Endothelial cell of umbilical vein (primary cell): ENCODE data around the gene COLEC11. TPM values are rescaled to one million over a fixed set of nuclear protein-coding genes. Genes with fewer than 3 reads are reported as not detected.

Experiments used
- Bru-seq: library from RNA; stranded (reverse); fragments of 400-500 nt; gene quantifications from one replicate; lab custom pipeline; 2021; lab: Mats Ljungman, UMichigan
- BruChase-seq, 2 experiments: library from RNA; stranded (reverse); fragments of 400-500 nt; gene quantifications; one replicate each; lab custom pipeline; 2021; lab: Mats Ljungman, UMichigan
- BruUV-seq: library from RNA; stranded (reverse); fragments of 400-500 nt; replicated peaks from 2 replicates; lab custom pipeline; 2021; lab: Mats Ljungman, UMichigan
- CTCF ChIA-PET: fragments of 300-600, 350-600 bp; sonication (Branson Sonifier 250); formaldehyde crosslinking; loops from one replicate; lab custom pipeline; 2021; ENCODE audit warnings: antibody characterized with exemption, inconsistent platforms; lab: Charles Lee
- POLR2A ChIA-PET: fragments of 300-600, 350-600 bp; sonication (Branson Sonifier 250); formaldehyde crosslinking; loops from one replicate; lab custom pipeline; 2021; ENCODE audit warnings: antibody characterized with exemption, inconsistent platforms; lab: Charles Lee
- DNase-seq: peaks from one replicate; pipeline ENCODE4 v3.0.0-alpha.2; 2011; ENCODE audit warnings: low read depth, low spot score
- FAIRE-seq: peaks from 2 replicates; lab custom pipeline; 2011; peaks lifted over from hg19 to GRCh38; lab: Jason Lieb, UNC
- H2AFZ ChIP-seq: 2 replicates; pipeline ENCODE4 v1.6.0; 2012; ENCODE audit warnings: low read depth, low read length, control low read depth, inconsistent platforms
- H3K27ac ChIP-seq: 2 replicates; pipeline ENCODE4 v1.5.1; 2011; ENCODE audit warnings: low read depth, mild to moderate bottlenecking, control low read depth, low read length, moderate library complexity; ENCODE audit not compliant: insufficient read depth
- H3K27me3 ChIP-seq, 2 experiments: 2 replicates each; pipeline versions ENCODE4 v1.6.0 to v1.6.1; 2011; ENCODE audit warnings: low read length in 2 of 2, mixed read lengths in 1 of 2; ENCODE audit not compliant: control insufficient read depth in 2 of 2, insufficient read depth in 2 of 2
- H3K36me3 ChIP-seq, 2 experiments: 2 replicates in 1 of 2; 3 replicates in 1 of 2; pipeline ENCODE4 v1.5.1; 2011; ENCODE audit warnings: low read length in 2 of 2, mild to moderate bottlenecking in 1 of 2, moderate library complexity in 1 of 2; ENCODE audit not compliant: control insufficient read depth in 2 of 2, insufficient read depth in 2 of 2; ENCODE audit errors: extremely low read depth in 1 of 2
- H3K4me1 ChIP-seq: 3 replicates; pipeline ENCODE4 v1.5.1; 2011; ENCODE audit warnings: mild to moderate bottlenecking, low read length; ENCODE audit not compliant: control insufficient read depth, insufficient read depth; ENCODE audit errors: extremely low read depth
- H3K4me2 ChIP-seq: 2 replicates; pipeline ENCODE4 v1.6.1; 2011; ENCODE audit warnings: low read length, control low read depth, mixed read lengths; ENCODE audit not compliant: insufficient read depth
- H3K4me3 ChIP-seq, 3 experiments: fragments of 200-600 bp in 1 of 3; sonication (generic), shearing (Covaris generic) in 1 of 3; replicated peaks in 1 of 3; 2 replicates each; pipeline ENCODE4 v1.5.1; 2011 to 2016; ENCODE audit warnings: control low read depth in 3 of 3, low read length in 3 of 3, mild to moderate bottlenecking in 2 of 3, inconsistent platforms in 1 of 3, low read depth in 1 of 3, moderate library complexity in 1 of 3; ENCODE audit not compliant: insufficient read depth in 1 of 3
- H3K79me2 ChIP-seq: 2 replicates; pipeline ENCODE4 v1.6.0; 2012; ENCODE audit warnings: low read length, inconsistent platforms; ENCODE audit not compliant: control insufficient read depth, insufficient read depth
- H3K9ac ChIP-seq: replicated peaks from 2 replicates; pipeline ENCODE3; 2011; ENCODE audit warnings: low read length, control low read depth; ENCODE audit not compliant: insufficient read depth; ENCODE audit errors: extremely low read depth
- H3K9me1 ChIP-seq: replicated peaks from 3 replicates; pipeline ENCODE4 v1.6.0; 2011; ENCODE audit warnings: mild to moderate bottlenecking, low read length; ENCODE audit not compliant: control insufficient read depth, insufficient read depth; ENCODE audit errors: extremely low read depth
- H3K9me3 ChIP-seq: replicated peaks from 2 replicates; pipeline ENCODE4 v1.5.1; 2012; ENCODE audit warnings: low read length, inconsistent platforms; ENCODE audit not compliant: control insufficient read depth, insufficient read depth
- H4K20me1 ChIP-seq: replicated peaks from 2 replicates; pipeline ENCODE3; 2011; ENCODE audit warnings: mild to moderate bottlenecking, low read length; ENCODE audit not compliant: control insufficient read depth, insufficient read depth; ENCODE audit errors: extremely low read depth
- JUN ChIP-seq: IDR thresholded peaks from 2 replicates; pipeline ENCODE4 v1.6.1; 2011; ENCODE audit warnings: borderline replicate concordance, low read depth; ENCODE audit not compliant: insufficient read length, insufficient read depth
- POLR2A ChIP-seq: IDR thresholded peaks from 2 replicates; pipeline ENCODE4 v1.6.1; 2012; ENCODE audit warnings: low read depth, mild to moderate bottlenecking, control low read depth, low read length
- dilution Hi-C: fragments of 300-500 bp; cut with MboI; formaldehyde crosslinking; loops from one replicate; pipeline ENCODE4 v1.15.0; 2019; ENCODE audit warnings: low sequenced_read_pairs; ENCODE audit not compliant: extremely low pct_ligation_motif_present
- intact Hi-C: fragments of 100-400 bp; cut with micrococcal nuclease; formaldehyde crosslinking; loops from one replicate; pipeline ENCODE4 v1.10.0; 2022
- long read RNA-seq: library from polyadenylated mRNA; stranded (forward); transcript quantifications from one replicate; pipeline ENCODE4 v2.0.0, GENCODE V29; 2021
- polyA minus RNA-seq, 3 experiments: library from RNA; depleted of rRNA, polyadenylated mRNA; stranded (reverse); fragments of >200 nt; gene quantifications; 1 replicate in 1 of 3; 2 replicates in 2 of 3; pipeline ENCODE4 v1.2.3, GENCODE V29; 2011
- polyA plus RNA-seq, 4 experiments: library from polyadenylated mRNA; depleted of rRNA in 3 of 4; stranded (reverse) in 3 of 4; unstranded in 1 of 4; fragments of >200 nt; gene quantifications; 2 replicates each; pipeline versions ENCODE4 v1.2.1 to v1.2.3, GENCODE V29; 2011 to 2012; ENCODE audit warnings: missing spikeins in 1 of 4
- total RNA-seq: library from RNA; stranded (reverse); gene quantifications from 2 replicates; pipeline ENCODE4 v1.2.3, GENCODE V29; 2021
- TF ChIP-seq, protein P1 (sequence below), 2 donors: IDR thresholded peaks; 1 replicate in 1 of 2; 2 replicates in 1 of 2; pipeline ENCODE4 v1.5.1; 2011; ENCODE audit warnings: low read length in 2 of 2, mild to moderate bottlenecking in 2 of 2, moderate library complexity in 2 of 2, control low read depth in 1 of 2, inconsistent platforms in 1 of 2, low read depth in 1 of 2; ENCODE audit not compliant: insufficient read depth in 1 of 2; ENCODE audit errors: extremely low read depth in 1 of 2

Gene COLEC11
- total RNA-seq (not detected in 2 replicates), polyA plus RNA-seq (0.15 and 0.19 TPM in 2 replicates), polyA minus RNA-seq (not detected in 2 replicates), Bru-seq, nascent RNA (percentile 23 among the genes with signal in this experiment), BruChase-seq, experiment 1, labeled RNA remaining after a 6-hour chase (percentile 26 among the genes with signal in this experiment), BruChase-seq, experiment 2, labeled RNA remaining after a 2-hour chase (percentile 34 among the genes with signal in this experiment)
- polyA plus RNA-seq (2011; cell fraction: cytosol; rRNA removed): 0.15 and 0.17 TPM in 2 replicates
- polyA plus RNA-seq (2011; cell fraction: nucleus; rRNA removed): not detected in 2 replicates
- polyA plus RNA-seq (2012): not detected in 2 replicates
- polyA minus RNA-seq (2011; cell fraction: cytosol; rRNA and poly(A)+ RNA removed): not detected
- polyA minus RNA-seq (2011; cell fraction: nucleus; rRNA and poly(A)+ RNA removed): not detected in 2 replicates
- long read RNA-seq, partial matches to known transcripts: 0 of 1 reads
- long read RNA-seq, other reads (novel, unspliced or antisense): 0 of 1 reads

DNA sequence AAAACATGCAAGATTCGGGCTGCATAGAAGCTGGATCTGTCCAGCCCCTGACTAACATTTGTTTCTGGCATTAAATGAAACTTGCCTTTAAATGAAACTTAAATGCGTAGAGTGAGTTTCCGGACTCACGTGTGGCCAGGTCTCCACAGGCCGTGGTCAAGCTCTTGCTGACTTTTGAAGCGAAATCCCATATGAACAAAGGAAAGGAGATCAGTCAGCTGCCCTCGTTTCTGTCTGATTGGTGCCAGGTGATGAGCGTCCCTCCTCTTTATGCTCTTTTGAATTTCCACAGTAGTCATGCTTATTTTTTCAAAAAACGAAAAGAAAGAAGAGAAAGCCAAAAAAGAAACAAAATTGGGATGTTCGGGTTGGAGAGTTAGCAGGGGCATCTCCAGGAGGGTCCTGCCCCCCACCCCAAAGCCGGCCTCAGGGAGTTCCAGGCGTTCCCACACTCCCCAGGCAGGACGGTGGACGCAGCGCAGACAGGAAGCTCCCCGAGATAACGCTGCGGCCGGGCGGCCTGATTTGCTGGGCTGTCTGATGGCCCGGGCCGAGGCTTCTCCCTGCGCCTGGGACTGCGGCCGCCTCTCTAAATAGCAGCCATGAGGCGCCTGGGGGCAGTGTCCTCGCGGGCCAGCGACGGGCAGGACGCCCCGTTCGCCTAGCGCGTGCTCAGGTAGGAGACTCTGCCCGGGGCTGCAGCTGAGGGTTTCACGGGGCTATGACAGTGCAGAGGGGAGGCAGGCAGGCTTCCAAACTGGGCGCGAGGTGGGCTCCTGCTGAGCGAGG, at the start of gene COLEC11:
Gene COLEC11 (plus strand): TSS at position 620 of the 789 bp plus-strand sequence. CDS start 9,229 bp downstream, outside the sequence.
- Histone ChIP-seq H3K4me2 (peak within 1 kb of the TSS; percentile 23), H3K9ac (no peak within 1 kb of the TSS), H3K36me3 (no peaks in the 10 kb centered on the region), H3K9me3 (no peaks in the 10 kb centered on the region), H4K20me1 (no peaks in the 10 kb centered on the region), H3K79me2 (no peaks in the 10 kb centered on the region), H3K4me3 (no peak within 1 kb of the TSS), H3K27ac (no peak within 1 kb of the TSS), H3K27me3 (no peaks in the 10 kb centered on the region), H3K4me1 (peaks cover 4% of the 10 kb centered on the region), H2AFZ (peak within 1 kb of the TSS; percentile 47), H3K9me1 (no peaks in the 10 kb centered on the region)
- ChIA-PET POLR2A (no interaction called here), CTCF (interaction anchor here (0.7 to 2.8 kb wide), 4 partner anchors 11 to 57 kb away, joined by 3 to 14 read pairs (median 4); no protein-coding TSS in a partner anchor)
- DNase-seq: peak; percentile 33
- no TSS peak for BruUV-seq
- intact Hi-C loops: loop anchor here (2.0 kb wide), 1 partner anchor 56 kb away; no protein-coding TSS in a partner anchor
- FAIRE-seq: no peak
- no peak for TF ChIP-seq POLR2A
- TF ChIP-seq, protein P1, sequence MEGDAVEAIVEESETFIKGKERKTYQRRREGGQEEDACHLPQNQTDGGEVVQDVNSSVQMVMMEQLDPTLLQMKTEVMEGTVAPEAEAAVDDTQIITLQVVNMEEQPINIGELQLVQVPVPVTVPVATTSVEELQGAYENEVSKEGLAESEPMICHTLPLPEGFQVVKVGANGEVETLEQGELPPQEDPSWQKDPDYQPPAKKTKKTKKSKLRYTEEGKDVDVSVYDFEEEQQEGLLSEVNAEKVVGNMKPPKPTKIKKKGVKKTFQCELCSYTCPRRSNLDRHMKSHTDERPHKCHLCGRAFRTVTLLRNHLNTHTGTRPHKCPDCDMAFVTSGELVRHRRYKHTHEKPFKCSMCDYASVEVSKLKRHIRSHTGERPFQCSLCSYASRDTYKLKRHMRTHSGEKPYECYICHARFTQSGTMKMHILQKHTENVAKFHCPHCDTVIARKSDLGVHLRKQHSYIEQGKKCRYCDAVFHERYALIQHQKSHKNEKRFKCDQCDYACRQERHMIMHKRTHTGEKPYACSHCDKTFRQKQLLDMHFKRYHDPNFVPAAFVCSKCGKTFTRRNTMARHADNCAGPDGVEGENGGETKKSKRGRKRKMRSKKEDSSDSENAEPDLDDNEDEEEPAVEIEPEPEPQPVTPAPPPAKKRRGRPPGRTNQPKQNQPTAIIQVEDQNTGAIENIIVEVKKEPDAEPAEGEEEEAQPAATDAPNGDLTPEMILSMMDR (IDR thresholded peaks at IDR 0.05; ENCODE audit: extremely low read depth in 1 of 2, insufficient read depth in 1 of 2, low read depth in 1 of 2, low read length in 2 of 2): peak in 1 of 2 donors; percentile 43
- TF ChIP-seq JUN: no peak
- dilution Hi-C loops: no loop called here
